Esophagus squamous epithelium (tissue), 5 donors: ENCODE data around the gene SNX2. TPM values are rescaled to one million over a fixed set of nuclear protein-coding genes. Genes with fewer than 3 reads are reported as not detected.

Source experiments
- DNase-seq: peaks from one replicate; lab custom pipeline; 2025; lab: John Stamatoyannopoulos, UW
- H3K27ac ChIP-seq, 4 donors: fragments of 200-600 bp; sonication (generic); one replicate each; pipeline ENCODE4 v1.5.1; 2016 to 2019; ENCODE audit warnings: mild to moderate bottlenecking in 1 of 4
- H3K27me3 ChIP-seq, 4 donors: fragments of 200-600 bp; sonication (generic); 1 replicate in 3 of 4; 2 replicates in 1 of 4; pipeline versions ENCODE4 v1.5.1 to v1.6.0; 2017 to 2021; ENCODE audit warnings: antibody characterized with exemption in 1 of 4
- H3K36me3 ChIP-seq, 3 donors: fragments of 200-600 bp; sonication (generic); one replicate each; pipeline ENCODE4 v1.5.1; 2016 to 2019
- H3K4me1 ChIP-seq, 3 donors: fragments of 200-600 bp; sonication (generic); one replicate each; pipeline ENCODE4 v1.5.1; 2017 to 2019
- H3K4me3 ChIP-seq, 4 donors: fragments of 200-600 bp; sonication (generic); 1 replicate in 3 of 4; 2 replicates in 1 of 4; pipeline ENCODE4 v1.5.1; 2016 to 2019; ENCODE audit warnings: mild to moderate bottlenecking in 2 of 4, moderate library complexity in 1 of 4
- H3K9me3 ChIP-seq, 3 donors: fragments of 200-600 bp; sonication (generic); one replicate each; pipeline ENCODE4 v1.5.1; 2016 to 2019
- CTCF ChIP-seq, 6 experiments: fragments of 450-650 bp in 4 of 6; fragments of 200-600 bp in 2 of 6; sonication (generic) in 2 of 6; IDR thresholded peaks; one replicate each; pipeline ENCODE4 v1.5.1; 2016 to 2019; ENCODE audit warnings: antibody characterized with exemption in 6 of 6, mild to moderate bottlenecking in 4 of 6, moderate library complexity in 4 of 6
- POLR2A ChIP-seq, 4 donors: fragments of 450-650 bp; IDR thresholded peaks; one replicate each; pipeline ENCODE4 v1.6.1; 2017; ENCODE audit warnings: antibody characterized with exemption in 4 of 4, mild to moderate bottlenecking in 4 of 4, moderate library complexity in 3 of 4
- WGBS, 2 donors: methylation state at CpG; one replicate each; pipeline ENCODE4 v1.1.5; 2018; 5-methylcytosine and 5-hydroxymethylcytosine counted together
- intact Hi-C: fragments of 100-400 bp; cut with DNase I; formaldehyde crosslinking; loops from one replicate; pipeline ENCODE4 v1.15.0; 2022
- total RNA-seq, 4 donors: library from RNA; depleted of rRNA; stranded (reverse); fragments of >200 nt; gene quantifications; one replicate each; pipeline ENCODE4 v1.1.0, GENCODE V29; 2016
- donor health status: DM: yes; HTN: yes; CAD: no.

Gene SNX2
- total RNA-seq, 4 donors from 2014 or later = 33.9 to 64.7 (median 49.1) TPM

GRCh38 chr5:122836947-122837346 lies 62.1 kb downstream of the SNX2 start:
- H3K4me1 ChIP-seq = no peaks in the 10 kb centered on the region
- H3K4me3 ChIP-seq = no peak overlapping the region
- intact Hi-C loops = no loop called here
- H3K9me3 ChIP-seq = no peaks in the 10 kb centered on the region
- TF ChIP-seq POLR2A (IDR thresholded peaks at IDR 0.05) = no peak
- TF ChIP-seq CTCF (IDR thresholded peaks at IDR 0.05) = no peak
- WGBS, 2 donors = 80 to 81% methylated on average over 3 of the region's 3 CpGs
- no peaks in the 10 kb centered on the region for H3K36me3 ChIP-seq
- no peak overlapping the region for H3K27ac ChIP-seq
- H3K27me3 ChIP-seq = no peaks in the 10 kb centered on the region
- DNase-seq = no peak

GRCh38 chr5:122839731-122840130 lies 64.9 kb downstream of the SNX2 start:
- Histone ChIP-seq H3K27me3 (no peaks in the 10 kb centered on the region), H3K27ac (no peak overlapping the region), H3K4me3 (no peak overlapping the region), H3K9me3 (no peaks in the 10 kb centered on the region), H3K36me3 (no peaks in the 10 kb centered on the region), H3K4me1 (peaks cover 0 to 13% (median 0%) of the 10 kb centered on the region in 3 donors)
- TF ChIP-seq POLR2A (IDR thresholded peaks at IDR 0.05) (no peak), CTCF (IDR thresholded peaks at IDR 0.05) (no peak)
- intact Hi-C loops = no loop called here
- 87% methylated on average over 3 to 4 of the region's 4 CpGs for WGBS, 2 donors
- no peak for DNase-seq

- no peak overlapping the region for H3K27ac ChIP-seq
- intact Hi-C loops = no loop called here
- no peaks in the 10 kb centered on the region for H3K36me3 ChIP-seq
- H3K27me3 ChIP-seq = no peaks in the 10 kb centered on the region
- TF ChIP-seq CTCF (IDR thresholded peaks at IDR 0.05) (no peak), POLR2A (IDR thresholded peaks at IDR 0.05) (no peak)
- no peak for DNase-seq
- 86 to 96% methylated on average over 6 of the region's 6 CpGs for WGBS, 2 donors
- H3K9me3 ChIP-seq = no peaks in the 10 kb centered on the region
- H3K4me1 ChIP-seq = peaks cover 0 to 25% (median 0%) of the 10 kb centered on the region in 3 donors
- H3K4me3 ChIP-seq = no peak overlapping the region
These were observed 67.2 kb downstream of the SNX2 start for GRCh38 chr5:122842016-122842580.

- no peaks in the 10 kb centered on the region for H3K27me3 ChIP-seq
- no peak for TF ChIP-seq CTCF (IDR thresholded peaks at IDR 0.05)
- TF ChIP-seq POLR2A (IDR thresholded peaks at IDR 0.05) = no peak
- no peaks in the 10 kb centered on the region for H3K9me3 ChIP-seq
- H3K36me3 ChIP-seq = no peaks in the 10 kb centered on the region
- peaks cover 0 to 40% (median 0%) of the 10 kb centered on the region in 3 donors for H3K4me1 ChIP-seq
- peak overlapping the region; percentile 95 to 99 (median 96) for H3K27ac ChIP-seq
- WGBS, 2 donors = 30 to 31% methylated on average over 22 of the region's 22 CpGs
- no peak for DNase-seq
- intact Hi-C loops = no loop called here
- peak overlapping the region; percentile 80 to 97 (median 86) for H3K4me3 ChIP-seq
These were observed 69.4 kb downstream of the SNX2 start for GRCh38 chr5:122844136-122844909.

- H3K4me1 ChIP-seq = peaks cover 0 to 45% (median 0%) of the 10 kb centered on the region in 3 donors
- intact Hi-C loops = no loop called here
- no peak for DNase-seq
- no peaks in the 10 kb centered on the region for H3K27me3 ChIP-seq
- no peaks in the 10 kb centered on the region for H3K36me3 ChIP-seq
- no peaks in the 10 kb centered on the region for H3K9me3 ChIP-seq
- 2% methylated on average over 10 to 16 of the region's 16 CpGs for WGBS, 2 donors
- TF ChIP-seq POLR2A (IDR thresholded peaks at IDR 0.05) = no peak
- no peak for TF ChIP-seq CTCF (IDR thresholded peaks at IDR 0.05)
- peak overlapping the region; percentile 80 to 97 (median 86) for H3K4me3 ChIP-seq
- peak overlapping the region; percentile 95 to 99 (median 96) for H3K27ac ChIP-seq
These were observed 70.0 kb downstream of the SNX2 start for GRCh38 chr5:122844910-122845228.
